Testis (tissue), 2 donors: ENCODE data around the gene MT3.

ENCODE experiments used
- CTCF ChIP-seq, 3 experiments: fragments of 450-650 bp in 2 of 3; fragments of 200-600 bp in 1 of 3; sonication (generic) in 1 of 3; IDR thresholded peaks; one replicate each; pipeline ENCODE4 v1.5.1; 2016 to 2019; ENCODE audit warnings: antibody characterized with exemption in 3 of 3, mild to moderate bottlenecking in 2 of 3, moderate library complexity in 1 of 3
- POLR2A ChIP-seq: fragments of 450-650 bp; IDR thresholded peaks from one replicate; pipeline ENCODE4 v1.6.1; 2017; ENCODE audit warnings: antibody characterized with exemption, mild to moderate bottlenecking, moderate library complexity

GRCh38 chr16:56584276-56584675, 5.1 kb upstream of the MT3 start:
- TF ChIP-seq CTCF (IDR thresholded peaks at IDR 0.05) (no peak), POLR2A (no peak)
